GM18502 (cell line): ENCODE data around the gene PLAAT1.

Experiments
- ATAC-seq: cut with Tn5 transposase; IDR thresholded peaks from one replicate; pipeline ENCODE4 v1.9.1; 2021; ENCODE audit warnings: mild to moderate bottlenecking; ENCODE audit not compliant: unreplicated experiment, poor library complexity

The PLAAT1 gene

GRCh38 chr3:193248848-193249468 lies 7.9 kb downstream of the PLAAT1 start:
- no peak for ATAC-seq

- ATAC-seq: no peak
These were observed 9.5 kb downstream of the PLAAT1 start for GRCh38 chr3:193250492-193250891.

GRCh38 chr3:193253986-193254660 lies 13.1 kb downstream of the PLAAT1 start:
- no peak for ATAC-seq

- no peak for ATAC-seq
These were observed 20.9 kb downstream of the PLAAT1 start for GRCh38 chr3:193261970-193262369.

GRCh38 chr3:193262707-193263106 lies 21.7 kb downstream of the PLAAT1 start:
- no peak for ATAC-seq

GRCh38 chr3:193269343-193270028 lies 28.5 kb downstream of the PLAAT1 start:
- ATAC-seq: no peak

GRCh38 chr3:193270451-193270850 lies 29.4 kb downstream of the PLAAT1 start:
- no peak for ATAC-seq

- ATAC-seq: no peak
These were observed 30.2 kb downstream of the PLAAT1 start for GRCh38 chr3:193271101-193271840.

- ATAC-seq: no peak
These were observed 51.4 kb downstream of the PLAAT1 start for GRCh38 chr3:193292386-193292785.

GRCh38 chr3:193295985-193296384 lies 55.0 kb downstream of the PLAAT1 start:
- ATAC-seq: no peak

GRCh38 chr3:193297421-193297820 lies 56.4 kb downstream of the PLAAT1 start:
- ATAC-seq: no peak

- ATAC-seq: no peak
These were observed 60.4 kb downstream of the PLAAT1 start for GRCh38 chr3:193301433-193301832.

GRCh38 chr3:193305356-193305755 lies 64.3 kb downstream of the PLAAT1 start:
- no peak for ATAC-seq

- no peak for ATAC-seq
These were observed 70.1 kb downstream of the PLAAT1 start for GRCh38 chr3:193310914-193311723.

GRCh38 chr3:193313061-193313958 lies 72.3 kb downstream of the PLAAT1 start:
- no peak for ATAC-seq

GRCh38 chr3:193314161-193314560 lies 73.1 kb downstream of the PLAAT1 start:
- ATAC-seq: no peak

- no peak for ATAC-seq
These were observed 76.8 kb downstream of the PLAAT1 start for GRCh38 chr3:193317682-193318300.
